Glomerular endothelial cell (primary cell): Measurements from ENCODE around the gene LINGO4. TPM values are rescaled to one million over a fixed set of nuclear protein-coding genes. Genes with fewer than 3 reads are reported as not detected.
"Not testable (repeated sequence)": the region's sequence is repeated elsewhere in the genome, so short reads cannot be mapped to it uniquely, and the experiment has no call there.

Experiments
- DNase-seq: peaks from one replicate; pipeline ENCODE4 v3.0.0-alpha.2; 2011; ENCODE audit warnings: low read depth, low spot score; ENCODE audit errors: extremely low read depth
- total RNA-seq: library from RNA; depleted of rRNA; stranded (reverse); fragments of >200 nt; gene quantifications from 2 replicates; pipeline ENCODE4 v1.2.3, GENCODE V29; 2015

Gene LINGO4
- total RNA-seq, 1 donor from 2014 or later = not detected

DNA sequence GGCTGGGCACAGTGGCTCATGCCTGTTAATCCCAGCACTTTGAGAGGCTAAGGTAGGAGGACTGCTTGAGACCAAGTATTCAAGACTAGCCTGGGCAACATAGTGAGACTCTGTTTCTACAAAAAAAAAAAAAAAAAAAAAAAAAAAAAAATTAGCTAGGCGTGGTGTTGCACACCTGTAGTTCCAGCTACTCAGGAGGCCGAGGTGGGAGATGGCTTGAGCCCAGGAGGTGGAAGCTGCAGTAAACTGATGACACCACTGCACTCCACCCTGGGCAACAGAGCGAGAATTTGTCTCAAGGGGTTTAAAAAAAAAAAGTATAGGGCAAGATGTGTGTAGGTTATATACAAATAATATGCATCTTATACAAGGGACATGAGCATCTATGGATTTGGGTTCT is 17.5 kb downstream of the LINGO4 start:
- no peak for DNase-seq

DNA sequence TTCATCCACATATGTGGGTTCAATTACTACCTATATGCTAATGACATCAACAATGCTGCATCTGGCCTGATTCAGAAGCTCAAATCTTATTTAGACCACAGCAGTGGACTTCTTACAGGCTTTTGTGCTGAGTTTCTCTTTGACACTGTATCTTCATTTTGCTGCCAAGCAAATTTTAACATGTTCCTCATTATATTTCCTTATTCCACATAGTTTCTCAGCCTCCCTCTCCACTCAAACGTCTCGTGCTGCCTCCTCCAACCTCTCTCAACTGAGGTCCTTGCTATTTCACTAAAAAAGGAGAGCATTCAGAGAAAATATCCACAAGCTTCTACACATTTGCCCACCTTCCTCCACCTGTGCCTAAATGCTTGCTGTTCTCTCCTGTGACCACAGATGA is 21.4 kb downstream of the LINGO4 start:
- DNase-seq = no peak

DNA sequence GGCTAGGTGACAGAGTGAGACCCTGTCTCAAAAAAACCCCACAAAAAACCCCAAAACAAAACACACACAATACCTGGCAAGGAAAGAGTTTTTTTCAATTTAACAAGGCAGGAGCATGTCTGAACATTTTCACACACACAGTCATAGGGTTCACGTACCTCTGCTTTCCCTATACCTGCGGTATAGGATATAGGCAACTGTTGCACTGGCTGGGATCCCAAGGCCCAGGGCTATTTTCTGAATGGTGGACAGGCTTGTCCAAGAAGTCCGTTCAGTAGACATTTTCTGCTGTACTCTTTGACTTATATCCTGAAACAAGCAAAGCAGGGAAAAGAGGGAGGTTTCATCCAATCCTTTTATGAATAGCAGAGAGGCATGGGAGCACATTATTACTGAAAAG is 22.5 kb downstream of the LINGO4 start:
- DNase-seq = no peak

GRCh38 chr1:151782026-151782425 is 23.2 kb downstream of the LINGO4 start:
- DNase-seq = not testable (repeated sequence)

GRCh38 chr1:151780736-151781135 is 24.5 kb downstream of the LINGO4 start:
- not testable (repeated sequence) for DNase-seq

DNA sequence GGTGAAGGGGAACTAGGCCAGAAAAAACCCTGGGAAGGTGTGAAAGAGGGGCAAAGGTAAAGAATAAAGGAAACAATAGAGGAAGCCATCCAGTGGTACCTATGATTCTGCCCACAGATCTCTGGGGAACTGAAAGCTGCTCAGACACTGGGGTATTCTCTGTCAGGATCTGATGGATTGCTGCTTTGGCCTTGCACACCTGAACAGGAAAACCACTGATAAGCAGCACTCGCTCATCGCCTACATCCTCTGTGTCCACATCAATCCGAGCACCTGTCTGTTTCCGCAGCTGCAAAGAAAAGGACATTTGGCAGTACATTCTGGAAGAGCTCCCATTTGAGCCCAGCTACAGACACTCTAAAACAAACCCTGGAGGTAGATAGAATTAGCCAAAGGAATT is 25.4 kb downstream of the LINGO4 start:
- DNase-seq = no peak

DNA sequence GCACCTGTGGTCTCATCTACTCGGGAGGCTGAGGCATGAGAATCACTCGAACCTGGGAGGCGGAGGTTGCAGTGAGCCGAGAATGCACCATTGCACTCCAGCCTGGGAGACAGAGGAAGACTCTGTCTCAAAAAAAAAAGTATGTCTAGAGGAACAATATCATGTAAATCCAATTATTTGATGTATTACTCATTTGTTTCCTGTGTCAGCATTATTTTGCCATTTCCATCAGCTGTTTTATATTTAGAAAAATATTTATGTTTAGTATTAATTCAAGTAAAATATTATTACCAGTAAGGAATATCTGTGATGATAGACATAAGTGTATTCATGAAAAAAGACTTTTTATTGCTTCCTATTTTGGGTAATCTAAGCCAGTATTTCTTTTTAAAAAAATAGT is 27.9 kb downstream of the LINGO4 start:
- DNase-seq = no peak

DNA sequence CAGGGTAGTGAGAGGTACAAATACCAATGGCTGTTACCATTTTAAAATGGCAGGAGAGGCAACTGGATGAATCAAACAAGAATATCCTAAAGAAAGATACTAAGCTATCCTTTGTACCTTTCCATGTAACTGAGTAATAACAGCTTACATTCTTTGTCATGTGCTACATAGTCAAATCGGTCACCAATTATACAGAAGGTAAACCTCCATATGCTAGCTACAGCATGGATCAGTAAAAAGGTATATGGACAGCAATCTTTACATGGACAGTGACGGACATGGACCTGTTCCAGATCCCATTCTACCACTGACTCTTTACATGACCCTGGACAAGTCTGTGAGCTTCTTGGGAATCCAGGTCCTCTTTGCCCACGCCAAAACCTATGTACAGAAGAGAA is 28.6 kb downstream of the LINGO4 start:
- DNase-seq = no peak

- no peak for DNase-seq
Measured at GRCh38 chr1:151775894-151776664, 29.1 kb downstream of the LINGO4 start.

DNA sequence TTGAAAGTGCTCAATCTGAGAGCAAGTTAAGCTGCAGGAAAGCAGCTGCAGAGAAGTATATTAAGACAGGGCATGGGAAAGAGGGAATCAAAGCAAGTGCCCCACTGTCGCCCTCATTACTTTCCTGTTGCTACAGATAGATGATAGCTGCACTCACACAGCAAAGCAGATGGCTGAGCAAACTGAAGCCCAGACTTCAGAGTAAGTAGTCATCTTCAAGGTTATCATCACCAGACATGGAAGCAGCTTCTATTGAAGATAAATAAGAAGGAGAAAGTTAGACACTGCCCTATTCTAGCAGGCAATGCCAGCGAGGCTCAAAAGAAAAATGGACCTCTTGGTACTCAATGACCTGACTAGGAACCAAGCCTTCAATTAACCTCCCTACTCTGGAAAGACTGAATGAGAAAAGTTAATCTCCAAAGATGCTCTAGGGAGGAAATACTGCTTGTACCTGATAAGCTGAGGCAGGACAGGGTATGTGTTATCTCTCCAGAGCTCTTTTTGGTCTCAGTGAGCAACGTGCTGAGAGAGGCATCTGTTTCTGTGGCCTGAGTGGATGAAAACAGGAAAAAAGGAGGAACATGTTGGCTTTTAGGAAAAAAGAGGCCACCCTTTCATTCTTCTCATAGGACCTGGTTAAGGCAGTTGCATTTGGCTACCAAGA is 30.8 kb downstream of the LINGO4 start:
- DNase-seq = no peak

DNA sequence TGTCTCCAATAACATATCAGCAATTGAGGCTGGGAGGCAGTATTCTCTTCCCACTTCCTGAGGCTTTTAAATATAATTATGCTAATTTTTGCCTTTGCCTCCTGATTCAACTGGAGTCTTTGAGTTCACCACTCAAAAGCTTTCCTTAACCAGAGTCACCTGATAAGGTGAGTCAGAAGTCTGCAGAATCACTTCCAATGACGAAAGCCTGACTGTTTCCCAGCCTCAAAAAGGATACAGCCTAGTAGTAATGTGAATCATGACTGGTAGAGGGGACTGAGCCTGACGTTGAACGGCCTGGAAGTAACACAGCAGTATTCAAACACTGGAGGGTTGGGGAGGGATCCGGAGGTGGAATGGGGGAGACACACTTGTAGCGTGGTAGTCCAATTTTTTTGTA is 31.5 kb downstream of the LINGO4 start:
- no peak for DNase-seq

DNA sequence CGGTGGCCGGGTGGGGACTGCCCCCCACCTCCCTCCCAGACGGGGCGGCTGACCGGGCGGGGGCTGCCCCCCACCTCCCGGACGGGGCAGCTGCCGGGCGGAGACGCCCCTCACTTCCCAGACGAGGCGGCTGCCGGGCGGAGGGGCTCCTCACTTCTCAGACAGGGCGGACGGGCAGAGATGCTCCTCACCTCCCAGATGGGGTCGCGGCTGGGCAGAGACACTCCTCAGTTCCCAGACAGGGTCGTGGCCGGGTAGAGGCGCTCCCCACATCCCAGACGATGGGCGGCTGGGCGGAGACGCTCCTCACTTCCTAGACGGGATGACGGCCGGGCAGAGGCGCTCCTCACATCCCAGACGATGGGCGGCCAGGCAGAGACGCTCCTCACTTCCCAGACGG is 35.9 kb downstream of the LINGO4 start:
- not testable (repeated sequence) for DNase-seq

DNA sequence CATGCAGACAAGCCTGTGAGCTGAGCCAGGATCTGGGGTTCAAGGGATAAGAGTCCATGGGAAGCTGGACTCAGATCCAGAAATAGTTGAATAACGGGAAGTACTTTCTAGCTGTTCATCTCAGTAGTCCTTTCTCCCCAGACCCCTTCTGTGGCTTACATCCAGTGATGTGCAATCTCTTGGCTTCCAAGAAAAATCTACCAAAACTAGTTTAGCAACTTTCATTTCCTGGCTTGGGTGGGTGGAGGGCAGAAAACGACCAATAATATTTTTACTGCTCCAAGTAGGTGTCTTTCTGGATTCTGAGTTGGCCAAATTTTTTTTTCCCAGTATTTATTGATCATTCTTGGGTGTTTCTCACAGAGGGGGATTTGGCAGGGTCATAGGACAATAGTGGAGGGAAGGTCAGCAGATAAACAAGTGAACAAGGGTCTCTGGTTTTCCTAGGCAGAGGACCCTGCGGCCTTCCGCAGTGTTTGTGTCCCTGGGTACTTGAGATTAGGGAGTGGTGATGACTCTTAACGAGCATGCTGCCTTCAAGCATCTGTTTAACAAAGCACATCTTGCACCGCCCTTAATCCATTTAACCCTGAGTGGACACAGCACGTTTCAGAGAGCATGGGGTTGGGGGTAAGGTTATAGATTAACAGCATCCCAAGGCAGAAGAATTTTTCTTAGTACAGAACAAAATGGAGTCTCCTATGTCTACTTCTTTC is 36.7 kb downstream of the LINGO4 start:
- not testable (repeated sequence) for DNase-seq

DNA sequence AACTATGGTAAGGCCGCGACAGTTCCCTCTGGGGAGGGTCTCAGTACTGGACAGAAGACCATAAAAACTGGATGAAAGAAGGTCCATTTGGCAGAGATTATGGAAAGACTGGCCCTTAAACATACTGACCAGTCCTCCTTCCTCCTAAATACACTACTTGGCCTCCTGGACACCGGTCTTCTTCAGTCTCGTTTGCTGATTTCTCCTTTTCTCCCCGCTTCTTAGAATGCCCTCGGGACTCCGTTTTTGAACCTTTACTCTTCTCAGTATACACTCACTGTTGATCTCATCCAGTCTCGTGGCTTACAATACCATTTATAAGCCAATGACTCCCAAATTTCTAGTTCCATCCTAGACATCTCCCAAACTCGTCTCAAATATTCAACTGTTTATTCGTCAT is 41.2 kb downstream of the LINGO4 start:
- no peak for DNase-seq

- DNase-seq = peak; percentile 18
Measured at GRCh38 chr1:151762941-151763921, 42.0 kb downstream of the LINGO4 start, which contains the start of gene MRPL9. TSS of gene MRPL9 (minus strand) at chr1:151763496. CDS start at chr1:151763479, 17 bp downstream.

DNA sequence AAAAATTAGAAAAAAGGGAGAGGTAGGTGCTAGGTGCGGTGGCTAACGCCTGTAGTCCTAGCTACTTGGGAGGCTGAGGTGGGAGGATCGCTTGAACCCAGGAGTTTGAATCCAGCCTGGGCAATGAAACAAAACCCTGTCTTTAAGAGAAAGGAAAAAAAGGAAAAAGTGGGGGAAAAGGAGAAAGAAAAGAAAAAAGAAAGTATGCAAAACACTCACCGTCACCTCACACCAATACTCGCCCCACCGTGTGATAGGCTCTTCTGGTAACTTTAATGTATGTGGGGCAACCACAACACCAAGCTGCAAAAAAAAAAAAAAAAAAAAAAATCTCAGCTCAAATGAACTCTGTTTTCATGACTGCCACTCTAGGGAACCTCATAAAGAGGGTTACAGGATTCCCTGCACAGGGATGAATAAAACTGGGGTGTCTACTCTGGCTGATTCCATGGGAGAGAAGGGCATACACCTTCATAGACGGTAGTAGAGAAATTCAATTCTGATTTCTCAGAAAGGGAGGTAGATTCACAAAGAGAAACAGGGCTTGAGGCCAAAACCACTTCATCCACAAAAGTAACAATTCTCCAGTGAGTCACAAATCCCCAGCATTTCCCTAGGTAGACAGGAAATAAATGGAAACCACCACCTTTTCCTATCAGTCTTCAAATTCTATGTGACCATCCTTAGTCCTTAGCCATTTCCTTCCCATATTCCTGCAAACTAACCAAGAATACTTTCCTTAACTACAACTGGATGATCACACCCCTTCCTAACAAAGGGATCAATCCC is 44.4 kb downstream of the LINGO4 start:
- no peak for DNase-seq

DNA sequence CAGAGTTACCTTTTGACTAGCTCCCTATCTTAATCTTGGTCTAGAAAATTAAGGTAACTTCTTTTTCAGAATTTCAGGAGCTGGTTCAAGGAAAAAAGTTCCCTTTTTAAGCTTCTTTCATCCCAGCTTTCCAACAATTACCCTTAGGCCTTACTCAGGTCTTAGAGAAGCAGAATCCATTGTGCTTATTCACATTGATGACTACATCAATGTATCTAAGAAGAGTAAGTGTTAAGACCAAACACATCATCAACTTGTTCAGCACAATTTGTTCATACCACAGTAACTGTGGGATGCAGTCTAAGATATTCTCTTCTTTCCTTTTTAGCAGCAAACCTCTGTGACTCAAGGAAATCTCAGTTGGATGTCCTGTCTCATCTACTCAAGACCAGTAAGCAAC is 46.0 kb downstream of the LINGO4 start:
- DNase-seq = no peak

GRCh38 chr1:151756291-151756690 is 48.9 kb downstream of the LINGO4 start:
- no peak for DNase-seq
